Occipital lobe (tissue), 2 donors: ENCODE data around the gene RPL12. TPM values are rescaled to one million over a fixed set of nuclear protein-coding genes. Genes with fewer than 3 reads are reported as not detected.
"Not testable (repeated sequence)": the region's sequence is repeated elsewhere in the genome, so short reads cannot be mapped to it uniquely, and the experiment has no call there.

ENCODE experiments used
- DNase-seq: peaks from one replicate; lab custom pipeline; 2025; lab: John Stamatoyannopoulos, UW
- total RNA-seq: library from RNA; depleted of rRNA; stranded (reverse); fragments of >200 nt; gene quantifications from one replicate; pipeline ENCODE4 v1.2.3, GENCODE V29; 2014

RPL12 gene
- total RNA-seq, 1 donor from 2014 or later: 798 TPM

DNA sequence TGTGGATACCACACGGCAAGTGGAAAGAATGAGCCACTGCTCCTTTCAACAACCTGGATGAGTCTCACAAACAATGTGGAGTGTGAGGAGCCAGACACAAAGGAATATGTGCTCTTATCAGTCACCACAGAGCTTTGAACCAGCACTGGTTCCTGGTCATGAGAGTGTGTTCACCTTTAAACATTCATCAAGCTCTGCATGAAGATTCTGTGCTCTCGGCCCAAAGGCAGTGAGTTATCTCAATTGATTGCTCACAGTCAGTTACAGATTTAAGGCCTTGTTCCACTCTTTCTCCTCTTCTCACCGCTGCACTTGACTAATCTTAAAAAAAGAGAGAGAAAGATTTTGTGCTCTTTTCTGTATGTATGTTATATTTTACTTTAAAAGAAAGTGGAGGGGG, 19.5 kb upstream of the RPL12 start:
- DNase-seq: no peak

DNA sequence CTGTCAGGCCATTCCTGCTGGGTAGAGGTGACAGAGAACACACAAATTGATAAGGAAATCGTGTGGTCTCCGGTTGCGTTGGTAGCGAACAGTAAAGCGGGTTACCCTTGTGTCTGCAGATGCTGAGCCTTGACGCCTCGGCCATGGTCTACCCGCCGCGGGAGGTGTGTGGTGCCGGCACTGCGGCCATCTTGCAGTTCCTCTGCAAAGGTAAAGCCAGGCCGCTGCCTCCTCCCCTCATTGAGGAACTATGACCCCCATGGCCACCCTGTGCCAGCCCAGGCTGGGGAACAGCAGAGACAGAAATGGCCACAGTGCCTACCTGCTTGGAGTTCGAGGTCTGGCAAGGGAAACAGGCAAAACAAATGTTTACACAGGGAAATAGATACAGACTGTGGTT, 16.4 kb upstream of the RPL12 start:
- no peak for DNase-seq

DNA sequence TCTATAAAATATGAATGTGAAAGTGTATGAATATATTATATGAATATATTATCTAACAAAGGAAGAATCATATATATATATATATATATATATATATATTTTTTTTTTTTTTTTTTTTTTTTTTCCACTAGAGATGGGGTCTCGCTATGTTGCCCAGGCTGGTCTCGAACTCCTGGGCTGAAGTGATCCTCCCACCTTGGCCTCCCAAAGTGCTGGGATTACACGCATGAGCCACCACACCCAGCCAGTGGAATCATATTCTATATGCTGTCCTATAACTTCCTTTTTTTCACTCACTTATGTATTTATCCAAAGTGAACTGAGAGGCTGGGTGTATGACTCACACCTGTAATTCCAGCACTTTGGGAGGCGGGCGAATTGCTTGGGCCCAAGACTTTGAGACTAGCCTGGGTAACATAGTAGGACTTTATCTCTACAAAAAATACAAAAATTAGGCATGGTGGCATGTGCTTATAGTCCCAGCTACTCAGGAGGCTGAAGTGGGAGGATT, 15.3 kb upstream of the RPL12 start:
- DNase-seq: not testable (repeated sequence)

DNA sequence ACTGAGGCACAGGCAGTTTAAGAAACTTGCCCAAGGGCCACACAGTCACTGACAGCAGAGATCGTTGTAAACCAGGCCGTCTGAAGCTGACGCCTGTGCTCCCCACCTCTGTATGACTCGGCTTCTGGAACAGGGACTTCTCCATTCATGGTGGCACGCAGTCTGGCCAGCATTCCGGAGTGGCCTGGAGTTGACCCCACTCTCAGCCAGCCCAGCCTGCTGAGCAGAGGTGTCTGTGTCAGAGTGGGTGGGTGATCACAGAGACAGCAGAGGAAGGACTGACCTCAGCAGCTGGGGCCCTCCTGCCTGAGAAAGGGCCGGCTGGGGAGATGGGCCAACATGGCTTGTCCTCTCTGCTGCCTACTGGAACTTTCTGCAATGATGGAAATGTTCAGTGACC, 12.7 kb upstream of the RPL12 start:
- no peak for DNase-seq

DNA sequence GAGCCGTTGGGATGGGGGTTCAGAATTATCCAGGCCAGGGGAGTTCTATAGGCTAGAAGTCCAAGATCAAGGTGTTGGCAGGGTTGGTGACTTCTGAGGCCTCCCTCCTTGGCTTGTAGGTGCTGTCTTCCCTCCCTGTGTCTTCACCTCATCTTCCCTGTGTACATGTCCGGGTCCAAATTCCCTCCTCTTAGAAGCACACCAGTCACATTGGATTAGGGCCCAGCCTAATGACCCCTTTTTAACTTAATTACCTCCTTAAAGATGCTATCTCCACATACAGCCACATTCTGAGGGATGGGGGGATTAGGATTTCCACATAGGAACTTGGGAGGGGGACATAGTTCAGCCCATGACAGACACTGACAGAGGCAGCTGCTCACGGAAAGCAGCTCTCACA, 12.2 kb upstream of the RPL12 start:
- no peak for DNase-seq

DNA sequence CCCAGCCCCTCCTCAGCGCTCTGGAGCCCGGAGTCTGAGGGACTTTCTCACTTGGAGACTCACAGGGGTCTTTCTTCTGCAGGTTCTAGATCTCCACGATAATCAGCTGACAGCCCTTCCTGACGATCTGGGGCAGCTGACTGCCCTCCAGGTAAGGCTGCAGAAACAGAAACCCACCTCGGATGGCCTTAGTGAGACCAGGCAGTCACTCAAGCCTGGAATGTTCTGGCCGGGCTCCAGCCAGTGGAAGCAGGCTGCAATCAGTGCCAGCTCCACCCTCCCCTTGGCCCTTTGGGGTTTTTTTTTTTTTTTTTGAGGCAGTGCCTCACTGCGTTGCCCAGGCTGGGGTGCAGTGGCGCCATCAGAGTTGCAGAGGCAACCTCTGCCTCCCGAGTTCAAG, 7.7 kb upstream of the RPL12 start:
- DNase-seq: no peak

DNA sequence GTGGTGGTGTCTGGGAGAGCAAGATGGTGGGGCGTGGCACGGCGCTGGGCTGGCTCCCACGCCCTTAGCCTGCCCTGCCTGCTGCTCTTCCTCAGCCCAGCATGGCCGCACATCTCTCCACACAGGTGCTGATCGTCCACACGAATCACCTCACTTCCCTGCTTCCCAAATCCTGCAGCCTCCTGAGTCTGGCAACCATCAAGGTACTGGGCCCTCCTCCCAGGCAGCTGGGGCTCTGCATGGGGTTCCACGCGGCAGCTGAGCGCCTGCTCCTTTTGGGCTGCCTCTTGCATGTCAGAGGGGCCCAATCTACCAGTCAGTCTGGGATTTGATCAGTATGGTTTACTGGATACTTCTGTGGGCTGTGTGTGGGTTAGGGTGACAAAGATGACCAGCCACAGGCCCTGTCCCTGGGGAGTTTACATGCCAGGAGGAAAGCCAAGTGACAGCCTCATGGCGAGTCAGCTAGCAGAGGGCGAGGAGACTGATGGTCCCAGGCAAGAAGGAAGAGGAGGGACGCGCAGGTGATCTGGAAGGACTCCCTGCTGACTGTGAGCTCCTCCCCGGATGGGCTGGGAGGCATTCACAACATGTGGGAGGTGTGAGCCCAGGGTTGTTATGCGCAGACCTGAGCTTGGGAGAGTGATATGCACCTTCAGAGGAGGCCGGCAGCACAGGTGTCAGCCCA, 6.1 kb upstream of the RPL12 start:
- no peak for DNase-seq

DNA sequence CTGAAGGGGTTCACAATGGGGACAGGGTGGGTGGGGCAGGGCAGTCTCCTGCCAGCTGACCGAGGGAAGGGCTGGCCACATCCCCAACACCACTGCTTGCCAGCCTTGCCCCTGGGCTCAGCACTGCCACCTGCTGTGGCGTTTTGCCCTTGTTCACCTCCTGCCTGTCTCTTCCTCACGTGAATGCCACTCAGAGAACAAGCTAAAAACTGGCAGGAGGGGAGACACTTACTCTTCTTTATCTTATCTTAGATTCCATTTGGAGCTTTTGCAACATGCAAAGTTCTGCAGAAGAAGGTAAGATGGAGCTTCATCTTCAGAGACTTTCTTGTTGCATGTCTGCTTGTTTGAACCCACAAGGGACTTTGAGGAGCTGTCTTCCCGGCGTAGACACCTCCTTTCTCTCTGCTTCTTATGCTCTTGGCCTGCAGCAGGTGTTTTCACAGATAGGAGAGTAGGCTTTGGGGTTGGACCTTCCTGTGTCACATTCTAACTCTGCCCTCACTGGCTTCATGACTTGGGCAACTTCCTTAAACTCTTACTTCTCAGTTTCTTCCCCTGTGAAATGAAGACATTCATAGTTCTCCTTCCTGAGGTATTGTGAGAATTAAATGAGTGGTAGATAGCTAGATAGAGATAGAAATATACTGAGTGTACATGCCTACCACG, 4.3 kb upstream of the RPL12 start:
- no peak for DNase-seq

DNA sequence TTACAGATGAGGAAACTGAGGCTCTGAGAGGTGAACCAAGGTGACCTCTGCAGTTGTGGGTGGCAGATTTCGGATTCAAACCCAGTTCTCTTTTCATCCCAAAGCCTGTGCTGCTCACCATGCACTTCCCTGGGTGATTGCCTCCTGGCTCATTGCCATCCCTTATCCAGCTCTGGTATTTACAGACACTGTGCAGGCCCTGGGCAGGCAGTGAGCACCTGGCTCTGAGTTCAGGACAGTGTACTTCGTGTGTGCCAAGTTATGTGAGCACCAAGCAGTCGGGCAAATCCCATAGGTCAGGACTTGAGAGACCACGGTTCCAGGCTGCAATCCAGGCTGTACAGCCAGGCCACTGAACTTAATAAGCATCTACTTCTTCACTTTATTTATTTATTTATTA, 1.5 kb upstream of the RPL12 start:
- DNase-seq: no peak

DNA sequence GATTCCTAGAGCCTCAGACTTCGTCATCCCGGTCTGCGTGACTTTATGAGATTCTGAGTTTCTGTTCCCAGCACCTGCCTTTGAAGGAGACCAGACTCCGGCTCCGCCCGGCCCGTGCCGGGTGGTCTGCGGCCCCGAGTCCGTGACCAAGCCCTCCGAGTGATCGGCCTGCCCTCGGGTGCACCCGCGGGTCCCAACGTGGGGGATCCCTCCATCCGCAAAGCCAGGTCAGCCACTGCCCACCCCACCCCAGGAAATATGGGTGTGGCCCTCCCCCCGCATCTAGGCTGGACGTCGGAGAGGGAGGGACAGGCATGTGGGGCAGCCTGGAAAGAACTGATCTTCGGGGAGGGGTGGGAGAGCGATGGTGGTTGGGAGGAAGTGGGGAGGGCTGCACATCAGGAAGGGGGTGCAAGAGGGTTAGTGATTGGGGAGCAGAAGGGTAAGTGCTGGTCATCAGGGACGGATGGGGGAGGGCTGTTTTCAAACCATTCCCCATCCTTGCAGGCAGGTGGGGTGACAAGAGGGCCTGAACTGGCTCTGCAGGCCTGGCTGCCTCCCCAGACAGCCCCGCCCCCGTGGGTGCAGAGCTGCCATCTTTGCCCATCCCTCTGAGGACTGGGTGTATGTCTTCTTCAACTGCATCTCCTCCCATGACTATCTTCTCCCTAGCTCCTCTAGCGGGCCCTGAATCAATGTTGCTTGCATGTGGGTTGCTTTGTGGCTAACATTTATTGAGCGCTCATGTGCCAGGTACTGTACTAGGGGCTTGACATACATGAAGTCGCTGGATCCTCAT, 851 bp upstream of the RPL12 start:
- DNase-seq: peak; percentile 44

DNA sequence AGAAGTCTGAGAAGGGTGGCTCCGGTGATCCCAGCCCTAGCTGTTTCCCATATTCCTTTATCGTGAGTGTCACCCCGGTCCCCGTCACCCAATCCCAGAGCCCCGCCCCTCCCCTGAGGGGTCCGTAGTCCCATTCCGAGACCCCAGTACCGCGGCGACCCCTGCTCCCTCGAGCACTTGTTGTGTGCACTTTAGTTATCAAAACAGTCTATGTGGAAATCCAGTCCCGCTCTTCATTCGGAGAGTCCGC, 327 bp upstream of the RPL12 start:
- no peak for DNase-seq

DNA sequence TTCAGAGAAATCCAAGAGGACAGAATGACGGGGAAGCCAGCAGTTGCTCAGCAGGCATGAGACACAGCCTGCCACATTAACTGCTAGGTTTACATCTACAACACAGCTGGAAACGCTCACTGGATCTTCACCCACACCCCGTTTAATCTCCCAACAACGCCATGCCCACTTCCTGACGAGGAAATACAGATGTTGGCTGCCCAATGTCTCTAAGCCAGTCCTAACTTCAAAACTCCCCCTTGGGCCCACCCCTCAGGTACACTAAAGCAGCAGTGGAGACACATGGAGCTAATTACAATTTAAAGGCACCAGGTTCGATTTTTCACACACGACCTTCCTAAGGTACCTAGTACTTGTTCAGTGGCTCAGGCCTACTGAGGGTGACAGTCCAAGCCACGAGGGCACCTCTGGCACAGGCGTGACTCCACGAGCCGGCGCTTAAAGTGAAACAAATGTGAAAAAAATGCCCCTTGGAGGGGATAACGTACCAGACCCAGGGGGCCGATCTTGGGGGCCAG, 904 bp downstream of the RPL12 start:
- no peak for DNase-seq

DNA sequence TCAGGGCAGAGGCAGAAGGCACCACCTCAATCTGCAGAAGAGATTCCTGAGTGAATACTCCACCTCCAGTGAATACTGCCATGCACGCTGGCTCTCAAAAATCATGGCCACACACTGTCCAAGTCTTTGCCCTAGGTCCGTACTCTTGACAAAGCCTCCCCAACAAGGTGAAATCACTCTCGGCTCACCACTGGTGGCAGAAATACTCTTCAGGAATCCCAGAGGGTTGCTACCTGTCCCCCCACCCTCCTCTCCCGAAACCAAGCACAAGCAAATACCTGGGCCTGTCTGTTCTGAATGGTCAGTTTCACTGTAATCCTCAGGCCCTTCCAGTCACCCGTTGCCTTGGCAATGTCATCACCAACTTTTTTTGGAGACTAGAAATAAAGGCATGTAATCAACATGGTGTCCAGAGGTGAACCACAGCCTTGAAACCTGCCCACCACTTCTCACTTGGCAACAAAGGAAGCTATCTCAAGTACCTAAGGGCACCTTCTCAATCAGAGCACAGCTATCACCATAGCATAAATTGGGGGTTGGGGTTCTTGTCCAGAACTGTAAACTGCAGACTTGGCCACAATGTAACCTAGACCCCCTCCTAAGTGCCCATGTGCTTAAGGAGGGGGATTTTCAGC, 1.8 kb downstream of the RPL12 start:
- DNase-seq: no peak

DNA sequence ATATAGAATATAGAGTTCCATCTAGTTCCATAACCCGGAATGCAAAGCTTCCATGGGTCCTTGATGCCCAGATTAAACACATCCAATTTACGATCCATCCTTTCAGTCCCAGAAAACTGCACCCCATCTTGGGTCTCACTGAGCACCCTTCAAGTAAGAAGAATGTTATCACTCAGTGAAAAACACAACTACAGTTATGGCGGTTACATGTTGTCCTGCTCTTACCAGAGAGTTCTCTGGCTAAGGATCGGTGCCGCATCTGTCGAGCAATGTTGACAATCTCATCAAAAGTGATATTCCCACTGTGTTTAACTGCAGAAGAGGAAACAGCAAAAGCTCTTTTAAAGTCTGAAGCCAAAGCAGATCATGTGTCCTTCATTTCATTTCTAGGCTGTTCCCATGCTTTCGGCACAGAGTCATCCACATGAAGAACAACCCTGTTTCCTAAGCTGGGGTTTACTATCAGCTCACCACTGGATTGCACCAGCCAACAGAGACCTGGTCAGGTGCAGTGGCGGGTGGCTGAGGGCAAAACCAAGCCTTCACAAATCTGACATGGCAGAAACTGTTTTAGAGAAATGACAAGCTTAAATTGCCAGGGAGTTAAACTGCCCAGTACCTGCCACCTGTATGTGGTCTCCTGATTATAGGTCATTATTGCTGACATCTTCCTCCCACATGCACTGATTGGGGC, 2.9 kb downstream of the RPL12 start:
- DNase-seq: no peak

DNA sequence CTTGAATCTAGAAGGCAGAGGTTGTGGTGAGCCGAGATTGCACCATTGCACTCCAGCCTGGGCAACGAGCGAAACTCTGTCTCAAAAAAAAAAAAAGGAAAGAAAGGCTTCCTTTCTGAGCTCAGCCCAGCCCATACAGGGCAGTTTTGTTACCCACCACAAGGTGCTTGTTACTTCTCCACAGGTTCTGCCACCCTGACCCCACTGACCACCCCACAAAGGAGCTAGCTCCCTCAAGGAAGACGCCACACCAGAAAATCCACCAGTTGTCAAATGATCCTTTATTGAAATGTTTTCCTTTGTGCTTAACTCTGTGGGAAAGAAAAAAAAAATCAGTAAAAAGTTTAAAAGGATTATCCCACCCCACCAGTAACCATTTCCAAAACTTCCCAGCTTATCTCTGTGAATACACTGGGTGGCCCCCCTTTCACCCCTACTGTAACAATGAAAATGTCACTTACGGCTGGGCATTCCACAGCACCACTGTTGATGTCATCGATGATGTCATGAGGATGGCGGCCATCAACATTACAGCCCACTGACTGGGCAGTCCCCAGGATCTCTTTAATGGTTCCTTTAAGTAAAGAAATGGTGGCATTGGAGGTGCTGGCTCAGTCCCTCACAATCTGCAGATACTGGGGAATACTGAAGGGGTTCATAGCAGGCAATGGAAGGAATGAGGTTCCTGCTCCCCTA, 3.6 kb downstream of the RPL12 start:
- no peak for DNase-seq

DNA sequence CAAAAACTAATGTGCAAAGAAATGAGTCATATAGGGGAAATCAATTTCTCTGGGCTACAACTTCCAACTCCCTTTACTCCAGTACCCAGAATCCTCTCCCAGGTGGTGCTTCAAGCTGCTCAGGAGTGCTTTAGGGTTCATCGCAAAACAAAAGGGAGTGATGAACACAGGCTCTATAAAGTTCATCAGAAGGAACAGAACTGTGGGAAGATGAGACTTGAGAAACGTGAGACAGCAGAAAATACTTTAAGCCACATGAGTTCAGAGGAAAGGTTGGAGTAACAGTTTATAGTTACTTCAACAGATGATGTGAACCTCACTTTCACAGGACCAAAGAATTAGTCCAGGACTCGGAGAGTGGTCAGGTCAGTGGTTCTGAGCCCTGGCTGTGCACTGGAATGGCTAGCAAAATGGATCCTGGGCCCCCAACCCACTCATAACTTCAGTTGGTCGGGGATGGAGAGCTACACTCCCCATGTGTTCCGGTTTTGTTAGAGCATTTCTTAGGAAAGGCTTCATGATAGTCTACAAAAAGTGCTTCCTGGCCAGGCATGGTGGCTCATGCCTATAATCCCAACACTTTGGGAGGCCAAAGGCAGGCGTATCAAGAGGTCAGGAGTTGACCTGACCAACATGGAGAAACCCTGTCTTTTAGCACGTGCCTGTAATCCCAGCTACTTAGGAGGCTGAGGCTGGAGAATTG, 4.3 kb downstream of the RPL12 start:
- no peak for DNase-seq

DNA sequence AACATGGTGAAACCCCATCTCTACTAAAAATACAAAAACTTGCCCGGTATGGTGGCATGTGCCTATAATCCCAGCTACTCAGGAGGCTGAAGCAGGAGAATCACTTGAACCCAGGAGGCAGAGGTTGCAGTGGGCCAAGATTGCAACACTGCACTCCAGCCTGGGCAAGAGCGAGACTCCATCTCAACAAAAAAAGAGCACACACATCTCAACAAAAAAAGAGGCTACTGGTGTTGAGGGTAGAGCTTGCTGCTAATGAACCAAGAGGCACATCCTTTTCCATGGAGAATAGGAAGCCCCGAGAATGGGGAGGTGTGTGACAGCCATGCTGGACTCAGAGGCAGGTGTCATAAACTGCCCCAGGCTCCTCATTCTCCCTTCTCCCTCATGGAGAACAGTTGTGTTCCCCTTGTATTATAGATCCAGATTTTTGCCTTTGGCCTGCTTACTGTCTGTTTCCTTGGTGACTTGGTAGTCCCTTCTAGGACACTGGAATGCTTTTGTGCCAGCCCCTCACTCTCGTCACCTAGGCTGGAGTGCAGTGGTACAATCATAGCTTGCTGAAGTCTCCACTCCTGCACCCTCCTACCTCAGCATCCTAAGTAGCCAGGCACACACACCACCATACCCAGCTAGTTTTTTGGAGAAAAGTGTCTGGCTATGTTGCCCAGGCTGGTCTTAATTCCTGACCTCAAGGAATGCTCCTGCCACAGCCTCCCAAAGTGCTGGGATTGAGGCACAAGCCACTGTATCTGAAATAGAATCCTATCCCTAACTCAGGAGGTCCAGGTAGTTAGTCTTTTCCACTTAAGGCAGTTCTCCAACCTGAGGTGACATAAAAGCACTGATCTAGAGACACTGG, 5.1 kb downstream of the RPL12 start:
- no peak for DNase-seq

DNA sequence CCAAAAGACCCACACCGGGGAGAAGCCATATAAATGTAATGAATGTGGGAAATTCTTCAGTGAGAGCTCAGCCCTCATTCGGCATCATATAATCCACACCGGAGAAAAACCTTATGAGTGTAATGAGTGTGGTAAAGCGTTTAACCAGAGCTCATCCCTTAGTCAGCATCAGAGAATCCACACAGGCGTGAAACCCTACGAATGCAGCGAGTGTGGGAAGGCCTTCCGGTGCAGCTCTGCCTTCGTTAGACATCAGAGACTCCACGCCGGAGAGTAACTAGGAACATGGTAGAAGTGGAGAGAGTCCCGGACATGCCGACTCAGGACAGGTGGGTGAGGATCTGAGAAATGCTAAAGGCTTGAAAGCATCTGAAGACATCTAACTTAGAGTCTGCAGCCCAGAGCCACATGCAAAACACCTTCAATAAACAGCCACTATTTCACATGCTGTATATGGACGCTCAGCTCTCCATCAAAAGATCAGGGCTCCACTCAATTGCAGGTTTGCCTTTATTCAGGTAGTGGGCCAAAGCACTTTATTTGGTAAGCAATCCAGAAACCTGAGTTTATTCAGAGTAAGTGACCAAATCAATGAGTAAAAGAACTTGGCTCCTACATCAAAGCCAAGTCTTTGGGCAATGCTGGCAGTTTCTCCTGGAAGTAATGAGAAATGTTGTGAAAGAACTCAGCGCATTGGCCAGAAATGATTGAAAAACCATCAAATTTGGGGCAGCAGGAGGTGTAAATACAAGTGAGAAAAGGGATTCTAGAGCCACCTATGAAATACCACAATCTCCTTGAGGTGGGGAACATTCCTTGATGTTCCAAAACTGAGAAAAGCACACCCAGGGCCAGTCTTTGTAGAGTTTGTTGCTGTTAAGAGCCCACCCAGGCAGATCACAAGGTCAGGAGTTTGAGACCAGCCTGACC, 6.0 kb downstream of the RPL12 start:
- DNase-seq: no peak
